Hematopoietic multipotent progenitor cell treated with erythropoietin and hydrocortisone succinate and interleukin-3 and kit ligand, for 17 days (in vitro differentiated cells): ENCODE results near the gene MAP2K3.
A peak's percentile ranks its signal among the peaks of the same experiment; 100 is the strongest.
"Not testable (repeated sequence)": the region's sequence is repeated elsewhere in the genome, so short reads cannot be mapped to it uniquely, and the experiment has no call there.

Experiments
- DNase-seq: peaks from one replicate; pipeline ENCODE4 v3.0.0-alpha.2; 2015; ENCODE audit warnings: low spot score

MAP2K3 gene

DNA sequence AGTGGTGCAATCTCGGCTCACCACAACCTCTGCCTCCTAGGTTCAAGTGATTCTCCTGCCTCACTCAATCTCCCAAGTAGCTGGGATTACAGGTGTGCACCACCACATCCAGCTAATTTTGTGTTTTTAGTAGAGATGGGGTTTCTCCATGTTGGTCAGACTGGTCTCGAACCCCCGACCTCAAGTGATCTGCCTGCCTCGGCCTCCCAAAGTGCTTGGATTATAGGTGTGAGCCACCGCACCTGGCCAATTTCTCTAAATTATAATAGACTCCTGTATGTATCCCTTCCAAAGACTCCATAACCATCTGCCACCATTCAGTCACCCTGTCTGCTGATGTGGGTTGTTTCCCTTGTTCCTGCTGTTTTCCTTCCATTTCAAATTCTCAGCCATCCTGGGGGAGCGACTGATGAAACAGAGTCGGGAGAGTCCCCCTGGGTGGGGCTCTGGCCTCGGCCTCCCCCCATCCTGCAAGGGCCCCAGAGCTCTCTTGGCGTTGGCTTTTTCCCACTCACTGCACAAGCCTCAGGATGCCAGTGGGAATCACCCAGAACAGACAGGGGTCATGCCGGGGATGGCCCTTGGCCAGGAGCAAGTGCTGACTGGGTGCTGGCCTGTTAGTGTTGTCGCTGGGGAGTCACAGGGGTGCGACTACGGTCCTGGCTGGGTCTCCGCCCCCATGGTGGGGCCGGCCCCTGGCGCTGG, 25.7 kb downstream of the MAP2K3 start:
- not testable (repeated sequence) for DNase-seq

DNA sequence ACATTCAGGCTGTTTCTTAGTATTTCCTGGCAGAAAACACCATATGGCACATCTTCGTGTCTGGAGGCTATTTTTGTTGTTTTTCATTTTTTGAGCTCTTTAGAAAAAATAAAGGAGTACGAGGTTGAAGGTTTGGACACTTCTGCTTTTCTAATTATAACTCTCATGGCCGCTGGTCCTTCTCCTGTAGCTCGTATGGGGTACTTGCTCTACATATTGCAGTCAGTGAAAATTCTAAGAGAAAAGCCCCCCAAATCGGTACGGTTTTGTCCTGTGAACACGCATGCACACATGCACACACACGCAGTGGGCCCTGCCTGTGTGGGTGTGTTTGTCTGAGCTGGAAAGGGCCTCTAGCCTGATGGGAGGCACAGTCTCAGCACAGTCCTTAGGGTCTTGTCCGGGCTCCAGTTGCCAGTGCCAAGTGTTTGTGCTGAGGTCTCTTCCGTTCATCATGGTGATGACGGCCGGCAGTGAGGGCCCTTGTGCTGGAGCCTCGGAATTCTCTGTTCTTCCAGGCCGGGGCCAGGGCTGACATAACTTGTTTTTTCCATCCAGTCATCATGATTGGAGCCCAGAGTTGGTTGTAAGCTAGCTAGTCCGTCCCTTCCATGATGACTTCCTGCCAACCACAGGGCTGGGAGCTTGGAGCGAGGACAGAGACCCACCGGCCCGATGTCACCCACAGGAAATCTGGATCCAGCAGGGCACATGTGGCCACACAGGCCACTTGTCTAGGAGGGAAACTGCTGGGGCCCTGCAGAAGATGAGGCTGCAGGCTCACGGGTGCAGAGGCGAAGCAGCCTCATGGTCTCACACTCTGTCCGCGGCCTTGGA, 26.5 kb downstream of the MAP2K3 start:
- DNase-seq, result not testable (repeated sequence)

GRCh38 chr17:21313320-21313719, 28.8 kb downstream of the MAP2K3 start:
- DNase-seq, result no peak

DNA sequence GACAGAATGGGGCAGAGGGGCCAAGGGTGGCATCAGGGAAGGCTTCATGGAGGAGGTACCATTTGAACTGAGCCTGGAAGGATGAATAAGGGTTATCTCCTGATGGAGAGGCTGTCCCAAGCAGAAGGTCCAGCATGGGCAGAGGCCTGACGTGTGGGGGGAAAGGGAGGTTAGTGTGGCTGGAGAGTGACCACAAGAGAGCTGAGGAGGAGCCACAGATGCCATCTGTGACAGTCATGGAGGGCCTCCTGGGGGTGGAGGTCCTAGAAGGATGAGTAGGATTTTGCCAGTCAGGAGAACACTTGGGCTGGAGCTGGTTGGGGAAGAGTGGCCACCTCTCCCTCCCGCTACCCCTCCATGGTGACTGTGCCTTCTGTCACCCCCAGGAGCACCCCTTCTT, 29.2 kb downstream of the MAP2K3 start:
- DNase-seq, result not testable (repeated sequence)

DNA sequence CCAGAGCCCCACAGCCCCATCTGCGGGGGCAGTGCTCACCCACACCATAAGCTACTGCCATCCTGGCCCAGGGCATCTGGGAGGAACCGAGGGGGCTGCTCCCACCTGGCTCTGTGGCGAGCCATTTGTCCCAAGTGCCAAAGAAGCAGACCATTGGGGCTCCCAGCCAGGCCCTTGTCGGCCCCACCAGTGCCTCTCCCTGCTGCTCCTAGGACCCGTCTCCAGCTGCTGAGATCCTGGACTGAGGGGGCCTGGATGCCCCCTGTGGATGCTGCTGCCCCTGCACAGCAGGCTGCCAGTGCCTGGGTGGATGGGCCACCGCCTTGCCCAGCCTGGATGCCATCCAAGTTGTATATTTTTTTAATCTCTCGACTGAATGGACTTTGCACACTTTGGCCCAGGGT, 29.8 kb downstream of the MAP2K3 start:
- DNase-seq, result peak; percentile 12

- DNase-seq, result not testable (repeated sequence)
Measured at GRCh38 chr17:21314701-21315111, 30.2 kb downstream of the MAP2K3 start.

GRCh38 chr17:21315246-21316000, 30.9 kb downstream of the MAP2K3 start:
- DNase-seq, result peak; percentile 9

DNA sequence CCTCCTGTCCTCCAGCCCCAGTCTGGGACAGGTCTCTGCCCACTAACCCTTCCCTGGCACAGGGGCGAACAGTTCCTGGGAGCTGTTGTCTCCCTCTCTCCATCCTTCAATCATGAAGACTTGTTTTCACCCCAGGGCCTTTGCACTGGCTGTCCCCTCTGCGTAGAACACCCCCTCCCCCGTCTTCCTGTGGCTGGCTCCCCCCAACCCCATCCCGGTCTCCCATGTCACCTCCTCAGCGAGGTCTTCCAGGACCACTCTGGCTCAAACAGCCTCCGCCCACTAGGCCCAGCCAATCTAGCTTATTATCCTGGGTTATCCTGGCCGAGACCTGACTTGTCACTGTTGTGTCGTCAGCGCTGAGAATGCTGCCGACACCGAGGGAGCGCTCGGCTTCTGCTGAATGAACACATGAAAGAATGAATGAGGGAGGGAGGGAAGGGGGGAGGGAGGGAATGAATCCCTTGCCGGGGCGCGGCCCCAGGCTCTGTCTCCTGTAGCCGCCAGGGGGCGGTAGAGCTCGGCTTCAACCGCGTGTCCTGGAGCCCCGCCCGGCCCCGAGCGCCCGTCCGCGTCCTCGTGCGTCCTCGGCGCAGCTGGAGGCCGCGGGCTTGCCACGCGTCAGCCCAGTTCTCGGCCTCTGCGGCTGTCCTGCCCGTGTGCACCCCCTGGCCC, 31.8 kb downstream of the MAP2K3 start:
- DNase-seq, result peak; percentile 16

- DNase-seq, result not testable (repeated sequence)
Measured at GRCh38 chr17:21316887-21317500, 32.5 kb downstream of the MAP2K3 start.

DNA sequence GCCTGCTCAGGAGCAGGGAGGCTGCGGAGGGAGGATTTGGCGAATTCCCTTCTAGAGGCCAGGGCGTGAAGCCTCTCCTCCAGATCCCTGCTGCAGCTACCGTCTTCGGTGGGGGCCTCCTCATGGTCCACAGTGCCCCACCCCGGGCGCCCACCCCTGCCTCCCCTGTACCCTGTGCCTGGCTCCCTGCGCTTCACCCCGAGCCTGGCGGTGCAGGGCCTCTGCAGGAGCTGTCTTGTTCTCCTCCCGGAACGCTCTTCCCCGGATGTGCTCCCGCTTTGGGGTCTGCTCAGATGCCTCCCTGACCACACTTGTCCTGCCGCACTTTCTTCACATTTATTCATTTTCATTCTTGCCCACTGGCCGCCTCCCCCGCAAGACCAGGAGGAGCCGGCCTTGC, 33.3 kb downstream of the MAP2K3 start:
- not testable (repeated sequence) for DNase-seq

DNA sequence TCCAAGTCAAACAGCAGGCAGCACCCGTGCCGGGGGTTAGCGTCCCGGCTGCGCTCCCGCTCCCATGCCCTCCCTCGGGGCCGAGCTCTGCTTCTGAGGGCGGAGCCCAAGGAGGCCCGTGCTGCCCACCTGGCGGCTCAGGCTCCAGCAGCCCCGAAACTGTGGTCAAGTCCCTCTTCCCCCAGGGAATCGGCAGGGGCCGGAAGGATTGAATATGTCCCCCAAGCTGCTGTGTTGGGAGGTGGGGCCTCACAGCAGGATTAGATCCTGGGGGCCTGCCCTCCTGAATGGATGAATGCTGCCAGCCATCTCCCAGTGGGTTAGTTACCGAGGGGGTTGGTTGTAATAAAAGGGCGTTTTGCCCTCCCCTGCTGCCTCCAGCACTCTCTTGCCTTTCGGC, 33.9 kb downstream of the MAP2K3 start:
- no peak for DNase-seq

GRCh38 chr17:21318856-21319255, 34.3 kb downstream of the MAP2K3 start:
- not testable (repeated sequence) for DNase-seq

GRCh38 chr17:21319256-21319655, 34.7 kb downstream of the MAP2K3 start:
- DNase-seq, result not testable (repeated sequence)

- not testable (repeated sequence) for DNase-seq
Measured at GRCh38 chr17:21319686-21320375, 35.3 kb downstream of the MAP2K3 start.

DNA sequence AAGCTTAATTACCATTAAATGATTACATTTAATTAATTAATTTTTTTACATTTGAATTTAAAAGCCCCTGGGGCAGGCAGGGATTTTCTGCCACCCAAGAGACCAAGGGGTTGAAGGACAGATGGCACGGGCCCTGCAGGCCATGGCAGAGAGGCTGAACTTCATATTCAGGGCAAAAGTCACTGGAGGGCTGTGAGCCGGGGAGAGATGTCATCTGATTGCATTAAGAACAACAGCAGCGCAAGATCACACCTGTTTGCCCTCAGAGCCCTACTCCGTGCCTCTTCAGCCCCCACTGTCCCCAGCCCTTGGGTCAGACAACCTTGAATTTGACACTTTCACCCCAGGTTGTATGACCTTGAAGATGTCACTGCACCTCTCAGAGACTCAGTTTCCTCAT, 35.9 kb downstream of the MAP2K3 start:
- not testable (repeated sequence) for DNase-seq

DNA sequence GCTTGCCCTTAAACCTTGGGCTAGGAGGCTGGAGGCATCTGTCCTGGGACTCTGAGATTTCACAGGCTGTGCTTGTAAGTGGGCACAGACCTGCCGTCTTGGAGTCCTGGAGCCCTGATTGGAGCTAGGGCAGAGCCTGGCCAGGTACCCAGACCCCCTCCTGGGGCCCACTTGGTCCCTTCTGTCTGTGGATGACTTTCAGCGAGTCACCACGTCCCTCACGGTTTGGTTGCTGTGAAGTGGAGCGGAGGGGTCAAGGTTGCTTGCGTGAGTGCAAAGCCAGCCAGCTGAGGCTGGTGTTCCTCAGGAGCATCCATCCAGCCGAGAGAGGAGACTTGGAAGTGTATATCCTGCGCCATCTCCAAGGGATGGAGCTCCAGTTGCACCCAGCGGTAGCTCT, 36.5 kb downstream of the MAP2K3 start:
- DNase-seq, result not testable (repeated sequence)

- not testable (repeated sequence) for DNase-seq
Measured at GRCh38 chr17:21321744-21322191, 37.3 kb downstream of the MAP2K3 start.

DNA sequence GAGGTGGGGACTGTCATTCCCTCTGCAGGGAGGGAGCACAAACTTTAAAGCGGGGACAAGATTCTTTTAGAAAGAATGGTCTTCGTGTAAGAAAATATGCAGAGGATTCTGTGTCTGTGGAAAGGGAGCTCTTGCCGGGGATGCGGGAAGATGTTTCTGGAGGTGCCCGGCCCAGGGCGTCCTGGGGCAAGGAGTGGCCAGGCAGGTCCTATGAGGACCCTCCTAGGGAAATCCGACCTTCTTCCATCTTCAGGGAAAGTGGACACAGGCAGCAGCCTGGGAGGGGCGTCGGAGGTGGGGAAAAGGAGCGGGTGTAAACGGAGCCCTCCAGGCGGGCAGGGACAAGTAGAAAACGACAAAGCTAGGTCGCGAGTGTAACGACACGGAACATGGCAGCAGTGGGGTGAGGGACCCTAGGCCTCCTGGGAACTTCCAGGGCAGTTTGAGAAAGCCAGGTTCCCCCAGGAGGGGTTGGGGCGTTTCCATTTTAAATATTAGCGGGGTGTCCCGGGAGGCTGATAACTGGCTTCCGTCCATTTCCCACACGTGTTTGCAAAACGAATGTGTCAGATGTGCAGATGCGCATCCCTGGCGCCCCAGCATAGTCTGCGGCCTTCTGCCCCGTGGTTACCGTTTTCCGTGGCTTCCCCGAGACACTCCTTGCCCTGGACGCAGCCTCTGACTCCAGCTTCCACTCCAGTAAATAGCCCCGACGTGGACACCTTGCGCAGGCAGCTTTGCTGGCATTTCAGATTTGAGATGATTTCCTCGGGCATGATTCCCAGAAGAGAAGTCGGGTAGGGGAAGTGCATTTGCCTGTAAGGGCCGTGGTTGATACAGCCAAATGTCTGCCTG, 39.0 kb downstream of the MAP2K3 start:
- not testable (repeated sequence) for DNase-seq

DNA sequence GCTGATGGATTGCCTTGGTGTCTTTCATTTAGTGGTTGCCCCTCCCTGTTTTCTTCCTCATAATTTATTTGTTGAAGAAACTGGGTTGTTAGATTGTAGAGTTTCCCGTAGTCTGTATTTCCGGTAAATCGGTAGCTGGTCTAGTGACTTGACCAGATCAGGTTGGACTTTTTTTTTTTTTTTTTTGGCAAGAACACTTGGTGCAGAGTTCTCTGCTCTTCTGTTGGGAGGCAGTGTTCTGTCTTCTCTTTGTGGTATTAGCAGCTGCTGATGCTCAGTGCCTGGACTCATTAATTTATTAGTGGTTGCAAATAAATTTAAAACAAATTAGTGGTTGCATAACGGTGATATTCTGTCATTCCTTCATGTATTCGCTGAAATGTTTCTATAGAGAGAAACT, 40.2 kb downstream of the MAP2K3 start:
- not testable (repeated sequence) for DNase-seq

DNA sequence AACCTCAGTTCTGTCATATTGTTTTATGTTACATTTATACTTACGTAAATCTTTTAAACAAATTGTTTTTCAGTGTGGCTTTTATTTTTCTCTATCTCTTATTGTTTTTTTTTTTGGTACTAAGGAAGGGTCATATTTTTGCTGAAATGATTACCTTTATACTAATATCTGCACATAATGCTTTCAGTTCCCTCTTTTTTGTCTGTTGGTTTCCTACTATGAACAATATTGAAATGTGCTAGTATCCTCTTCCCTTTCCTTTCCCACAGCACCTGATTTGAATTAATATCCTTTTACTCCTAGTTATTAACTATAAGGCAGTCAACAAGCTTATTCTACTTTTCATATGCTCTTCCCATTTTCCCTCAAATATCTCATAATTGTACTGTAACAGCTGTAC, 43.4 kb downstream of the MAP2K3 start:
- DNase-seq, result not testable (repeated sequence)
